HEK293 (cell line): ENCODE results near the gene NCKAP5.

Source experiments
- CTCF ChIA-PET: fragments of 350-600 bp; formaldehyde crosslinking; extraction: SDS; loops from one replicate; lab custom pipeline; 2021; ENCODE audit warnings: antibody characterized with exemption; lab: Yijun Ruan, JAX
- POLR2A ChIA-PET: fragments of 300-600 bp; formaldehyde crosslinking; extraction: SDS; loops from one replicate; lab custom pipeline; 2020; ENCODE audit warnings: antibody characterized with exemption, inconsistent platforms; lab: Yijun Ruan, JAX
- H3K27ac ChIP-seq: fragments of 200-500 bp; sonication (Bioruptor generic); 2 replicates; pipeline ENCODE4 v1.5.1; 2014; ENCODE audit warnings: low read depth, low read length, control low read depth, inconsistent platforms; ENCODE audit errors: extremely low read depth
- H3K36me3 ChIP-seq, 2 experiments: fragments of 200-500 bp in 1 of 2; sonication (Bioruptor generic) in 1 of 2; 1 replicate in 1 of 2; 2 replicates in 1 of 2; pipeline ENCODE4 v1.5.1; 2014 to 2017; ENCODE audit warnings: inconsistent platforms in 2 of 2, low read length in 2 of 2; ENCODE audit not compliant: control insufficient read depth in 2 of 2, insufficient read depth in 1 of 2
- H3K4me1 ChIP-seq: fragments of 200-500 bp; sonication (Bioruptor generic); 2 replicates; pipeline ENCODE4 v1.5.1; 2014; ENCODE audit warnings: mild to moderate bottlenecking, low read length, inconsistent platforms; ENCODE audit not compliant: control insufficient read depth, insufficient read depth
- H3K4me3 ChIP-seq: 2 replicates; pipeline ENCODE4 v1.5.1; 2011; ENCODE audit warnings: low read depth, mild to moderate bottlenecking, control low read depth, low read length, moderate library complexity
- H3K9me3 ChIP-seq: fragments of 200-500 bp; sonication (Bioruptor generic); 2 replicates; pipeline ENCODE4 v1.5.1; 2014; ENCODE audit warnings: low read depth, low read length, inconsistent platforms; ENCODE audit not compliant: control insufficient read depth, insufficient read depth
- FEZF1 ChIP-seq: fragments of 450-650 bp; formaldehyde crosslinking; IDR thresholded peaks from 2 replicates; pipeline ENCODE4 v1.5.1; 2016; ENCODE audit warnings: missing biosample characterization, missing genetic modification characterization
- GFI1B ChIP-seq: fragments of 450-650 bp; formaldehyde crosslinking; IDR thresholded peaks from 2 replicates; pipeline ENCODE4 v1.5.1; 2016; ENCODE audit warnings: missing biosample characterization, missing genetic modification characterization
- GLI4 ChIP-seq: fragments of 450-650 bp; formaldehyde crosslinking; IDR thresholded peaks from 2 replicates; pipeline ENCODE4 v1.5.1; 2016; ENCODE audit warnings: missing biosample characterization, missing genetic modification characterization
- SCRT1 ChIP-seq: fragments of 450-650 bp; formaldehyde crosslinking; IDR thresholded peaks from 2 replicates; pipeline ENCODE4 v1.5.1; 2016; ENCODE audit warnings: missing biosample characterization, missing genetic modification characterization, borderline replicate concordance
- SETDB1 ChIP-seq: IDR thresholded peaks from one replicate; pipeline ENCODE4 v1.6.1; 2017; ENCODE audit warnings: mild to moderate bottlenecking, low read length, moderate library complexity, mixed read lengths; ENCODE audit not compliant: insufficient read length
- WT1 ChIP-seq: fragments of 450-650 bp; formaldehyde crosslinking; IDR thresholded peaks from 2 replicates; pipeline ENCODE4 v1.5.1; 2016; ENCODE audit warnings: missing biosample characterization, missing genetic modification characterization
- ZBTB49 ChIP-seq: fragments of 450-650 bp; formaldehyde crosslinking; IDR thresholded peaks from 2 replicates; pipeline ENCODE4 v1.5.1; 2016; ENCODE audit warnings: missing biosample characterization, missing genetic modification characterization, low read depth
- ZBTB6 ChIP-seq: fragments of 450-650 bp; formaldehyde crosslinking; IDR thresholded peaks from 2 replicates; pipeline ENCODE4 v1.5.1; 2017; ENCODE audit warnings: missing biosample characterization, missing genetic modification characterization
- ZNF274 ChIP-seq, 2 experiments: fragments of 200-500 bp in 1 of 2; fragments of 450-650 bp in 1 of 2; sonication (Bioruptor generic) in 1 of 2; formaldehyde crosslinking in 1 of 2; IDR thresholded peaks; 2 replicates each; pipeline versions ENCODE4 v1.5.1 to v1.6.1; 2014 to 2016; ENCODE audit warnings: borderline replicate concordance in 1 of 2, inconsistent platforms in 1 of 2, low read length in 1 of 2, missing biosample characterization in 1 of 2, missing genetic modification characterization in 1 of 2
- ZNF335 ChIP-seq: fragments of 450-650 bp; formaldehyde crosslinking; conservative IDR thresholded peaks from 2 replicates; pipeline ENCODE4 v1.5.1; 2016; ENCODE audit warnings: missing biosample characterization, missing genetic modification characterization
- ZNF510 ChIP-seq: fragments of 450-650 bp; formaldehyde crosslinking; IDR thresholded peaks from 2 replicates; pipeline ENCODE4 v1.5.1; 2018; ENCODE audit warnings: mild to moderate bottlenecking, missing genetic modification characterization, missing biosample characterization; ENCODE audit not compliant: insufficient replicate concordance
- ZNF544 ChIP-seq: fragments of 450-650 bp; formaldehyde crosslinking; IDR thresholded peaks from 2 replicates; pipeline ENCODE4 v1.5.0; 2017; ENCODE audit warnings: missing biosample characterization, missing genetic modification characterization
- ZNF629 ChIP-seq: fragments of 450-650 bp; formaldehyde crosslinking; IDR thresholded peaks from 2 replicates; pipeline ENCODE4 v1.5.1; 2017; ENCODE audit warnings: missing biosample characterization, missing genetic modification characterization
- ZNF785 ChIP-seq: fragments of 450-650 bp; formaldehyde crosslinking; IDR thresholded peaks from 2 replicates; pipeline ENCODE4 v1.5.1; 2016; ENCODE audit warnings: missing biosample characterization, missing genetic modification characterization
- ZSCAN5A ChIP-seq: fragments of 450-650 bp; formaldehyde crosslinking; IDR thresholded peaks from 2 replicates; pipeline ENCODE4 v1.5.1; 2016; ENCODE audit warnings: missing biosample characterization, missing genetic modification characterization
- TF ChIP-seq, protein P1 (sequence below): fragments of 450-650 bp; formaldehyde crosslinking; IDR thresholded peaks from 2 replicates; pipeline ENCODE4 v1.5.1; 2016; ENCODE audit warnings: missing biosample characterization, missing genetic modification characterization

The NCKAP5 gene

GRCh38 chr2:133012847-133013734, 555.2 kb downstream of the NCKAP5 start:
- Histone ChIP-seq H3K9me3 (no peaks in the 10 kb centered on the region), H3K27ac (no peak overlapping the region), H3K4me3 (no peak overlapping the region), H3K36me3 (no peaks in the 10 kb centered on the region), H3K4me1 (no peaks in the 10 kb centered on the region)
- ChIA-PET CTCF (interaction anchor here (0.7 kb wide), 1 partner anchor 17 kb away, joined by 3 read pairs; no protein-coding TSS in a partner anchor), POLR2A (no interaction called here)
- TF ChIP-seq FEZF1 (no peak), GFI1B (tag by site-specific recombination) (no peak), ZNF544 (tag by site-specific recombination) (no peak), ZNF510 (tag by site-specific recombination) (no peak), ZNF629 (tag by site-specific recombination) (no peak), GLI4 (tag by site-specific recombination) (no peak), ZBTB6 (tag by site-specific recombination) (no peak), ZNF335 (tag by site-specific recombination) (no peak), ZBTB49 (tag by site-specific recombination) (no peak), ZNF785 (no peak), SCRT1 (tag by site-specific recombination) (no peak), ZNF274 (IDR thresholded peaks at IDR 0.05; ENCODE audit: low read length) (no peak), ZNF274 (tag by site-specific recombination; IDR thresholded peaks at IDR 0.05; ENCODE audit: borderline replicate concordance) (no peak), ZSCAN5A (tag by site-specific recombination) (no peak)
- TF ChIP-seq, protein P1, sequence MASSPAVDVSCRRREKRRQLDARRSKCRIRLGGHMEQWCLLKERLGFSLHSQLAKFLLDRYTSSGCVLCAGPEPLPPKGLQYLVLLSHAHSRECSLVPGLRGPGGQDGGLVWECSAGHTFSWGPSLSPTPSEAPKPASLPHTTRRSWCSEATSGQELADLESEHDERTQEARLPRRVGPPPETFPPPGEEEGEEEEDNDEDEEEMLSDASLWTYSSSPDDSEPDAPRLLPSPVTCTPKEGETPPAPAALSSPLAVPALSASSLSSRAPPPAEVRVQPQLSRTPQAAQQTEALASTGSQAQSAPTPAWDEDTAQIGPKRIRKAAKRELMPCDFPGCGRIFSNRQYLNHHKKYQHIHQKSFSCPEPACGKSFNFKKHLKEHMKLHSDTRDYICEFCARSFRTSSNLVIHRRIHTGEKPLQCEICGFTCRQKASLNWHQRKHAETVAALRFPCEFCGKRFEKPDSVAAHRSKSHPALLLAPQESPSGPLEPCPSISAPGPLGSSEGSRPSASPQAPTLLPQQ, result no peak

- TF ChIP-seq WT1 (tag by site-specific recombination) (no peak), SETDB1 (peak; percentile 85)
- TF ChIP-seq, all 188 proteins: peak for 1
- Histone ChIP-seq H3K4me3 (no peak overlapping the region), H3K36me3 (no peaks in the 10 kb centered on the region), H3K9me3 (no peaks in the 10 kb centered on the region), H3K27ac (no peak overlapping the region), H3K4me1 (no peaks in the 10 kb centered on the region)
- CTCF ChIA-PET, result no interaction called here
- POLR2A ChIA-PET, result no interaction called here
These were observed 563.6 kb downstream of the NCKAP5 start for GRCh38 chr2:133004623-133005022.
